ENCODE measurements around the gene TATDN3. TPM values are rescaled to one million over a fixed set of nuclear protein-coding genes. Genes with fewer than 3 reads are reported as not detected.

TATDN3 gene
- polyA plus RNA-seq, 1 donor (not counting 4 experiments of a cell fraction or from before 2014, with no cell fraction given), result 11.6 TPM

DNA sequence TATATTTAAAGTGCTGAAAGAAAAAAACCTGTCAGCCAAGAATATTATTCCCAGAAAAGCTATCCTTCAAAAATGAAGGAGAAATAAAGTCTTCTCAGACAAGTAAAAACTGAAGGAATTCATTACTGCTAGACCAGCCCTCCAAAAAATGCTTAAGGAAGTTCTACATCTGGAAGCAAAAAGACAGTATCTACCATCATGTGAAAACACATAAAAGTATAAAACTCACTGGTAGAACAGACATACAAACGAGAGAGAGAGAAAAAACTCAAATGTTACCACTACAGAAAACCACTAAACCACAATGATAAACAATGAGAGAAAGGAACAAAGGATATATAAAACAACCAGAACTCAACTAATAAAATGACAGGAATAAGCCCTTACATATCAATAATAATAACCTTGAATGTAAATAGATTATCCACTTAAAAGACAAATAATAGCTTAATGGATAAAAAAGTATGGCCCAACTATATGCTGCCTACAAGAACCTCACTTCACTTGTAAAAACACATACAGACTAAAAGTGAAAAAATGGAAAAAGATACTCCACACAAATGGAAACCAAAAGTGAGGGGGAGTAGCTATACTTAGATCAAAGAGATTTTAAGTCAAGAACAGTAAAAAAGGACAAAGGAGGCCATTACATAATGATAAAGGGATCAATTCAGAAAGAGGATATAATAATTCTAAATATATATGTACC lies 22.1 kb upstream of the TATDN3 start:
- FAIRE-seq (no peak), DNase-seq (ENCODE audit: low read depth, low spot score) (no peak)
- Histone ChIP-seq H3K27ac (ENCODE audit: control insufficient read depth, insufficient read depth, low read length) (no peak overlapping the region), H3K4me3 (ENCODE audit: control insufficient read depth in 2 of 3, extremely low read depth in 1 of 3, insufficient read depth in 2 of 3, low read depth in 1 of 3, low read length in 3 of 3) (no peak overlapping the region), H3K9me3 (ENCODE audit: control insufficient read depth, low read depth, low read length) (no peaks in the 10 kb centered on the region), H4K20me1 (ENCODE audit: control insufficient read depth, extremely low read depth, insufficient read depth, low read length) (no peaks in the 10 kb centered on the region), H2AFZ (ENCODE audit: control insufficient read depth, low read length) (no peak overlapping the region), H3K27me3 (ENCODE audit: control insufficient read depth, extremely low read depth, insufficient read depth, low read length) (no peaks in the 10 kb centered on the region), H3K36me3 (ENCODE audit: control insufficient read depth in 2 of 2, extremely low read depth in 1 of 2, insufficient read depth in 2 of 2, low read length in 2 of 2) (no peaks in the 10 kb centered on the region), H3K79me2 (ENCODE audit: control insufficient read depth, insufficient read depth, low read length) (no peaks in the 10 kb centered on the region), H3K9ac (ENCODE audit: control insufficient read depth, extremely low read depth, insufficient read depth, low read length) (no peak overlapping the region), H3K9me1 (ENCODE audit: control insufficient read depth, extremely low read depth, insufficient read depth, low read length) (no peaks in the 10 kb centered on the region), H3K4me1 (ENCODE audit: control insufficient read depth, extremely low read depth, insufficient read depth, low read length) (no peaks in the 10 kb centered on the region), H3K4me2 (ENCODE audit: control insufficient read depth, extremely low read depth, insufficient read depth, low read depth, low read length) (no peak overlapping the region)
- dilution Hi-C loops (cut with MboI; ENCODE audit: extremely low pct_ligation_motif_present, low sequenced_read_pairs), result no loop called here
- no peak for TF ChIP-seq EZH2 (IDR thresholded peaks at IDR 0.05; ENCODE audit: low read length)
- TF ChIP-seq, protein P1, sequence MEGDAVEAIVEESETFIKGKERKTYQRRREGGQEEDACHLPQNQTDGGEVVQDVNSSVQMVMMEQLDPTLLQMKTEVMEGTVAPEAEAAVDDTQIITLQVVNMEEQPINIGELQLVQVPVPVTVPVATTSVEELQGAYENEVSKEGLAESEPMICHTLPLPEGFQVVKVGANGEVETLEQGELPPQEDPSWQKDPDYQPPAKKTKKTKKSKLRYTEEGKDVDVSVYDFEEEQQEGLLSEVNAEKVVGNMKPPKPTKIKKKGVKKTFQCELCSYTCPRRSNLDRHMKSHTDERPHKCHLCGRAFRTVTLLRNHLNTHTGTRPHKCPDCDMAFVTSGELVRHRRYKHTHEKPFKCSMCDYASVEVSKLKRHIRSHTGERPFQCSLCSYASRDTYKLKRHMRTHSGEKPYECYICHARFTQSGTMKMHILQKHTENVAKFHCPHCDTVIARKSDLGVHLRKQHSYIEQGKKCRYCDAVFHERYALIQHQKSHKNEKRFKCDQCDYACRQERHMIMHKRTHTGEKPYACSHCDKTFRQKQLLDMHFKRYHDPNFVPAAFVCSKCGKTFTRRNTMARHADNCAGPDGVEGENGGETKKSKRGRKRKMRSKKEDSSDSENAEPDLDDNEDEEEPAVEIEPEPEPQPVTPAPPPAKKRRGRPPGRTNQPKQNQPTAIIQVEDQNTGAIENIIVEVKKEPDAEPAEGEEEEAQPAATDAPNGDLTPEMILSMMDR (optimal IDR thresholded peaks at IDR 0.05 in 1 of 3, IDR thresholded peaks at IDR 0.05 in 1 of 3, conservative IDR thresholded peaks at IDR 0.05 in 1 of 3; ENCODE audit: extremely low read depth in 1 of 3, insufficient read depth in 2 of 3, low read length in 3 of 3), result no peak

DNA sequence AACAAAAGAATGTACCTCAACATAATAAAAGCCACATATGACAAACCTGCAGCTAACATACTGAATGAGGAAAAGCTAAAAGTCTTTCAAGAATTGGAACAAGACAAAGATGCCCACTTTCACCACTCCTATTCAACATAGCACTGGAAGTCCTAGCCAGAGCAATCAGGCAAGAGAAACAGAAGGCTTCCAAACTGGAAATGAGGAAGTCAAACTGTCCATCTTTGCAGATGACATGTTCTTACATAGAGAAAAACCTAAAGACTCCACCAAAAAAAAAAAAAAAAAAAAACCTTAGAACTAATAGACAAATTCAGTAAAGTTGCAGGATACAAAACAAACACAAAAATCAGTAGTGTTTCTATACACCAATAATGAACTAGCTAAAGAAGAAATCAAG lies 20.4 kb upstream of the TATDN3 start:
- Histone ChIP-seq H3K4me3 (ENCODE audit: control insufficient read depth in 2 of 3, extremely low read depth in 1 of 3, insufficient read depth in 2 of 3, low read depth in 1 of 3, low read length in 3 of 3) (no peak overlapping the region), H3K27me3 (ENCODE audit: control insufficient read depth, extremely low read depth, insufficient read depth, low read length) (no peaks in the 10 kb centered on the region), H2AFZ (ENCODE audit: control insufficient read depth, low read length) (no peak overlapping the region), H3K4me1 (ENCODE audit: control insufficient read depth, extremely low read depth, insufficient read depth, low read length) (no peaks in the 10 kb centered on the region), H4K20me1 (ENCODE audit: control insufficient read depth, extremely low read depth, insufficient read depth, low read length) (no peaks in the 10 kb centered on the region), H3K9me1 (ENCODE audit: control insufficient read depth, extremely low read depth, insufficient read depth, low read length) (no peaks in the 10 kb centered on the region), H3K79me2 (ENCODE audit: control insufficient read depth, insufficient read depth, low read length) (no peaks in the 10 kb centered on the region), H3K4me2 (ENCODE audit: control insufficient read depth, extremely low read depth, insufficient read depth, low read depth, low read length) (no peak overlapping the region), H3K9me3 (ENCODE audit: control insufficient read depth, low read depth, low read length) (no peaks in the 10 kb centered on the region), H3K36me3 (ENCODE audit: control insufficient read depth in 2 of 2, extremely low read depth in 1 of 2, insufficient read depth in 2 of 2, low read length in 2 of 2) (no peaks in the 10 kb centered on the region), H3K27ac (ENCODE audit: control insufficient read depth, insufficient read depth, low read length) (no peak overlapping the region), H3K9ac (ENCODE audit: control insufficient read depth, extremely low read depth, insufficient read depth, low read length) (no peak overlapping the region)
- DNase-seq (ENCODE audit: low read depth, low spot score) (no peak), FAIRE-seq (no peak)
- dilution Hi-C loops (cut with MboI; ENCODE audit: extremely low pct_ligation_motif_present, low sequenced_read_pairs), result no loop called here
- no peak for TF ChIP-seq EZH2 (IDR thresholded peaks at IDR 0.05; ENCODE audit: low read length)
- TF ChIP-seq, protein P1 (optimal IDR thresholded peaks at IDR 0.05 in 1 of 3, IDR thresholded peaks at IDR 0.05 in 1 of 3, conservative IDR thresholded peaks at IDR 0.05 in 1 of 3; ENCODE audit: extremely low read depth in 1 of 3, insufficient read depth in 2 of 3, low read length in 3 of 3), result no peak
